HEK293T (cell line): ENCODE data around the gene RPS13.
"Not testable (repeated sequence)": the region's sequence is repeated elsewhere in the genome, so short reads cannot be mapped to it uniquely, and the experiment has no call there.

Experiments used
- CTCF ChIA-PET: fragments of 350-600 bp; formaldehyde crosslinking; extraction: SDS; loops from one replicate; lab custom pipeline; 2021; ENCODE audit warnings: antibody characterized with exemption, inconsistent platforms; lab: Yijun Ruan, JAX
- POLR2A ChIA-PET: fragments of 350-600 bp; formaldehyde crosslinking; extraction: SDS; loops from one replicate; lab custom pipeline; 2020; ENCODE audit warnings: antibody characterized with exemption, inconsistent platforms; lab: Yijun Ruan, JAX
- DNase-seq: peaks from one replicate; pipeline ENCODE4 v3.0.0; 2012; ENCODE audit warnings: mixed read lengths; ENCODE audit errors: extremely low spot score
- ARNT ChIP-seq: fragments of 450-650 bp; IDR thresholded peaks from 2 replicates; pipeline ENCODE4 v1.6.1; 2017; ENCODE audit warnings: mild to moderate bottlenecking
- BHLHE40 ChIP-seq: fragments of 450-650 bp; IDR thresholded peaks from 2 replicates; pipeline ENCODE4 v1.6.1; 2016; ENCODE audit warnings: mild to moderate bottlenecking, moderate library complexity, borderline replicate concordance
- CTBP1 ChIP-seq: fragments of 450-650 bp; IDR thresholded peaks from 2 replicates; pipeline ENCODE4 v1.6.1; 2016; ENCODE audit warnings: borderline replicate concordance
- ELF4 ChIP-seq: fragments of 450-650 bp; IDR thresholded peaks from 2 replicates; pipeline ENCODE4 v1.6.1; 2017; ENCODE audit warnings: antibody characterized with exemption
- FOXA1 ChIP-seq: fragments of 450-650 bp; IDR thresholded peaks from 2 replicates; pipeline ENCODE4 v1.6.1; 2016; ENCODE audit warnings: mild to moderate bottlenecking
- FOXK2 ChIP-seq: fragments of 450-650 bp; IDR thresholded peaks from 2 replicates; pipeline ENCODE4 v1.6.1; 2016; ENCODE audit warnings: mild to moderate bottlenecking
- FOXM1 ChIP-seq: fragments of 450-650 bp; IDR thresholded peaks from 2 replicates; pipeline ENCODE4 v1.6.1; 2017; ENCODE audit warnings: mild to moderate bottlenecking, borderline replicate concordance
- HDGF ChIP-seq: fragments of 450-650 bp; IDR thresholded peaks from 2 replicates; pipeline ENCODE4 v1.6.1; 2017; ENCODE audit warnings: antibody characterized with exemption, borderline replicate concordance
- L3MBTL2 ChIP-seq: fragments of 450-650 bp; conservative IDR thresholded peaks from 2 replicates; pipeline ENCODE4 v1.6.1; 2016; ENCODE audit warnings: mild to moderate bottlenecking
- LEF1 ChIP-seq: fragments of 450-650 bp; IDR thresholded peaks from 2 replicates; pipeline ENCODE4 v1.6.1; 2017; ENCODE audit warnings: mild to moderate bottlenecking, borderline replicate concordance
- NFRKB ChIP-seq: fragments of 450-650 bp; IDR thresholded peaks from 2 replicates; pipeline ENCODE4 v1.6.1; 2016; ENCODE audit warnings: mild to moderate bottlenecking, moderate library complexity
- SP1 ChIP-seq: fragments of 450-650 bp; IDR thresholded peaks from 2 replicates; pipeline ENCODE4 v1.6.1; 2017
- SUZ12 ChIP-seq: fragments of 450-650 bp; IDR thresholded peaks from 2 replicates; pipeline ENCODE4 v1.6.1; 2016; ENCODE audit warnings: mild to moderate bottlenecking
- TARDBP ChIP-seq: fragments of 450-650 bp; IDR thresholded peaks from 2 replicates; pipeline ENCODE4 v1.6.1; 2016
- ZNF384 ChIP-seq: fragments of 450-650 bp; IDR thresholded peaks from 2 replicates; pipeline ENCODE4 v1.6.1; 2016
- TF ChIP-seq, protein P1 (sequence below): fragments of 450-650 bp; IDR thresholded peaks from 2 replicates; pipeline ENCODE4 v1.6.1; 2016

RPS13 gene

DNA sequence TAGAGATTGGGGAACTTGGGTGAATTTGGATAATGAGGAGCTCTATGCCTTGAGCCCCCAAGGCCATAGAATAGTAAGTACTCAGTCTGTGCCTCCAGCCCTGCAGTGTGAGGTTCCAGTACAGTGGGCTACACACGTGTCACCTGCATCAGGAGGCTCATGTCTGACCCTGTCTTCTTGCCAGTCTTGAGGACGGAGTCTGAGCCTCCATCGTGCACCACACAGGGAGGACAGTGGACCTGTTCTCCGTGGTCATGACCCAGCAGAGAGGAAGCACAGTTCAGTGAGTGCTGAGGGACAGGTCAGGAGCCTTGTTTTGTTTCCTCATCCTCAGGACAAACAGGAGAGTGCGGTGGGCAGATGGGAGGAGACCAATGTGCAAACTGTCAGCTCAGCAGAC lies 30.8 kb downstream of the RPS13 start:
- CTCF ChIA-PET = no interaction called here
- TF ChIP-seq, protein P1, sequence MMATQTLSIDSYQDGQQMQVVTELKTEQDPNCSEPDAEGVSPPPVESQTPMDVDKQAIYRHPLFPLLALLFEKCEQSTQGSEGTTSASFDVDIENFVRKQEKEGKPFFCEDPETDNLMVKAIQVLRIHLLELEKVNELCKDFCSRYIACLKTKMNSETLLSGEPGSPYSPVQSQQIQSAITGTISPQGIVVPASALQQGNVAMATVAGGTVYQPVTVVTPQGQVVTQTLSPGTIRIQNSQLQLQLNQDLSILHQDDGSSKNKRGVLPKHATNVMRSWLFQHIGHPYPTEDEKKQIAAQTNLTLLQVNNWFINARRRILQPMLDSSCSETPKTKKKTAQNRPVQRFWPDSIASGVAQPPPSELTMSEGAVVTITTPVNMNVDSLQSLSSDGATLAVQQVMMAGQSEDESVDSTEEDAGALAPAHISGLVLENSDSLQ = no peak
- TF ChIP-seq TARDBP = no peak
- TF ChIP-seq FOXM1 = no peak
- TF ChIP-seq LEF1 = no peak
- no peak for TF ChIP-seq HDGF
- TF ChIP-seq FOXK2 = no peak
- POLR2A ChIA-PET = no interaction called here
- no peak for DNase-seq

DNA sequence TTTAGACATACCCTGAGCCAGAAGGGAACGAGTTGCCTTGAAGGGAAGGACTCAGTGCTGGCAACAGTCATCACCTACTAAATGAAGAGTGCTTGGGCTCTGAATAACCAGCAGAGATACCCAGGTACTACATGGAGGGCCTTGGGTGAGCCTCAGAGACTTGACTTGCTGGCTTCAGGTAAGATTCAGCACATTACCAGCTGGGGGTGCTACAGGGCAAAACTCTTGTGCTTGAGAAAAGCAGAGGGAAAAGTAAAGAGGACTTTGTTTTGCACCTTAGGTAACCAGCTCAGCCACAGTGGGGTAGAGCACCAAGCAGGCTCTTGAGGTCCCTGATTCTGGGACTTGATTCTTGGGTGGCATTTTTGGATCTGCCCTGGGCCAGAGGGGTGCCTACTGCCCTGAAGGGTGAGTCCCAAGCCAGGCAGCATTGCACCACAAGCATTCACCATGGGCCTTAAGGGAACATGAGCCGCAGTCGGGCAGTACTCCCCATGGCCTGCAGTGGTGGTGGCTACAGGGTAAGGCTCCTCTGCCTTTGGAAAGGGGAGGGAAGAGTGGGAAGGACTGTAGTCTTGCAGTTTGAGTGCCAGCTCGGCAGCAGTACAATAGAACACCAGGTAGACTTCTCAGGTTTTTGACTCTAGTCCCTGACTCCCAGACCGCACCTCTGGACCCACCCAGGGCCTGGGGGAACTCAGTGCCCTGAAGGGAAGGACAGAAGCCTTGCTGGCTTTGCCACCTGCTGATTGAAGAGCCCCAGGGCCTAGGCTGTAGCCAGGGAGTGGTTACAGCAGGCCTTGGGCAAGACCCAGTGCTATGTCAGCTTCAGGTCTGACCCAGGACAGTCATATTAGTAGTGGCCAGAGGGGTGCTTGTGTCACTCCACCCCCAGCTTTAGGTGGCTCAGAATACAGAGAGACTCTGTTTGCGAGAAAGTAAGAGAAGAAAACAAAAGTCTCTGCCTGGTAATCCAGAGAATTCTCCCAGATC lies 40.5 kb downstream of the RPS13 start:
- CTCF ChIA-PET = interaction anchor here (1.4 kb wide), 1 partner anchor 22 kb away, joined by 4 read pairs; no protein-coding TSS in a partner anchor
- POLR2A ChIA-PET = no interaction called here
- no peak for DNase-seq
- TF ChIP-seq SP1 (no peak), HDGF (no peak), ZNF384 (no peak), FOXK2 (no peak), ELF4 (no peak), BHLHE40 (no peak), LEF1 (no peak), CTBP1 (no peak), FOXA1 (no peak), ARNT (no peak), SUZ12 (no peak), NFRKB (no peak), L3MBTL2 (no peak), FOXM1 (no peak)

DNA sequence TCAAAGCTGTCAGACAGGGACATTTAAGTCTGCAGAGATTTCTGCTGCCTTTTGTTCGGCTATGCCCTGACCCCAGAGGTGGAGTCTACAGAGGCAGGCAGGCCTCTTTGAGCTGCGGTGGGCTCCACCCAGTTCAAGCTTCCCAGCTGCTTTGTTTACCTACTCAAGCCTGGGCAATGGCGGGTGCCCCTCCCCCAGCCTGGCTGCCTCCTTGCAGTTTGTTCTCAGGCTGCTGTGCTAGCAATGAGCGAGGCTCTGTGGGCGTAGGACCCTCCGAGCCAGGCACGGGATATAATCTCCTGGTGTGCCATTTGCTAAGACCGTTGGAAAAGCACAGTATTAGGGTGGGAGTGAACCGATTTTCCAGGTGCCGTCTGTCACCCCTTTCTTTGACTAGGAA lies 43.4 kb downstream of the RPS13 start:
- DNase-seq, POLR2A ChIA-PET, CTCF ChIA-PET: not testable (repeated sequence)

GRCh38 chr11:17026487-17027082 lies 50.9 kb downstream of the RPS13 start:
- no peak for TF ChIP-seq ARNT
- TF ChIP-seq LEF1 = no peak
- TF ChIP-seq, protein P1 = no peak
- TF ChIP-seq ELF4 = no peak
- no peak for TF ChIP-seq L3MBTL2
- no peak for TF ChIP-seq FOXM1
- no peak for TF ChIP-seq SUZ12
- TF ChIP-seq ZNF384 = no peak
- TF ChIP-seq TARDBP = no peak
- no peak for TF ChIP-seq CTBP1
- no peak for TF ChIP-seq FOXA1
- TF ChIP-seq NFRKB = no peak
- no peak for TF ChIP-seq SP1
- no peak for TF ChIP-seq BHLHE40
- TF ChIP-seq FOXK2 = no peak
- TF ChIP-seq HDGF = no peak
- DNase-seq = no peak
- POLR2A ChIA-PET = interaction anchor here (1.2 to 1.6 kb wide), 2 partner anchors 11 to 49 kb away, joined by 3 read pairs; no protein-coding TSS in a partner anchor
- CTCF ChIA-PET = interaction anchor here (1.3 kb wide), 1 partner anchor 11 kb away, joined by 7 read pairs; no protein-coding TSS in a partner anchor

- ChIA-PET POLR2A (no interaction called here), CTCF (no interaction called here)
- DNase-seq = no peak
- no peak for TF ChIP-seq NFRKB
- TF ChIP-seq CTBP1 = no peak
- no peak for TF ChIP-seq SP1
- TF ChIP-seq HDGF = no peak
- no peak for TF ChIP-seq TARDBP
- TF ChIP-seq L3MBTL2 = no peak
- TF ChIP-seq FOXK2 = no peak
- TF ChIP-seq BHLHE40 = no peak
Measured at GRCh38 chr11:17024924-17025323, 52.5 kb downstream of the RPS13 start.
